DOHH2 (cell line): Measurements from ENCODE around the gene CERS6.

Experiments used
- H3F3A ChIP-seq: fragments of 200-600 bp; sonication (generic), shearing (Covaris generic); 2 replicates; pipeline ENCODE4 v1.6.0; 2016; ENCODE audit warnings: antibody characterized with exemption, mild to moderate bottlenecking; ENCODE audit not compliant: control insufficient read depth, insufficient read depth
- H3K27ac ChIP-seq: fragments of 200-600 bp; sonication (generic); 2 replicates; pipeline ENCODE4 v1.5.1; 2014; ENCODE audit warnings: low read depth, mild to moderate bottlenecking, low read length, moderate library complexity
- H3K27me3 ChIP-seq: fragments of 200-600 bp; sonication (generic); 2 replicates; pipeline ENCODE4 v1.6.1; 2014; ENCODE audit warnings: mild to moderate bottlenecking, low read length, mixed read lengths; ENCODE audit not compliant: control insufficient read depth
- H3K36me3 ChIP-seq: fragments of 200-600 bp; sonication (generic); 2 replicates; pipeline ENCODE4 v1.6.1; 2014; ENCODE audit warnings: mild to moderate bottlenecking, low read length, moderate library complexity, mixed read lengths; ENCODE audit not compliant: control insufficient read depth
- H3K4me1 ChIP-seq: fragments of 200-600 bp; sonication (generic); 2 replicates; pipeline ENCODE4 v1.6.1; 2014; ENCODE audit warnings: mild to moderate bottlenecking, low read length, mixed read lengths; ENCODE audit not compliant: control insufficient read depth
- H3K4me2 ChIP-seq: fragments of 200-600 bp; sonication (generic); 2 replicates; pipeline ENCODE4 v1.6.0; 2014; ENCODE audit warnings: mild to moderate bottlenecking, low read length, moderate library complexity
- H3K4me3 ChIP-seq: fragments of 200-600 bp; sonication (generic); 2 replicates; pipeline ENCODE4 v1.5.1; 2014; ENCODE audit warnings: mild to moderate bottlenecking, low read length, mixed read lengths
- H3K79me2 ChIP-seq: fragments of 200-600 bp; sonication (generic); 2 replicates; pipeline ENCODE4 v1.6.1; 2014; ENCODE audit warnings: mild to moderate bottlenecking, low read length, mixed read lengths; ENCODE audit not compliant: control insufficient read depth
- H3K9me2 ChIP-seq: fragments of 200-600 bp; sonication (generic); replicated peaks from 2 replicates; pipeline ENCODE4 v1.6.1; 2014; ENCODE audit warnings: mild to moderate bottlenecking, low read length, mixed read lengths; ENCODE audit not compliant: control insufficient read depth
- H3K9me3 ChIP-seq: fragments of 200-600 bp; sonication (generic); 2 replicates; pipeline ENCODE4 v1.6.1; 2014; ENCODE audit warnings: antibody characterized with exemption, low read length, mixed read lengths; ENCODE audit not compliant: control insufficient read depth, insufficient read depth
- H4K20me1 ChIP-seq: fragments of 200-600 bp; sonication (generic); 2 replicates; pipeline ENCODE4 v1.6.0; 2014; ENCODE audit warnings: low read depth, mild to moderate bottlenecking, antibody characterized with exemption, low read length, moderate library complexity; ENCODE audit not compliant: control insufficient read depth, insufficient read depth
- EZH2phosphoT487 ChIP-seq: fragments of 200-600 bp; sonication (generic); IDR thresholded peaks from 2 replicates; pipeline ENCODE4 v1.6.1; 2017; ENCODE audit warnings: borderline replicate concordance, mild to moderate bottlenecking, antibody characterized with exemption, low read length, moderate library complexity, mixed read lengths
- TF ChIP-seq, protein P1 (sequence below): fragments of 200-600 bp; sonication (generic); IDR thresholded peaks from one replicate; pipeline ENCODE4 v1.5.1; 2014; ENCODE audit warnings: antibody characterized with exemption, mild to moderate bottlenecking, low read depth, low read length; ENCODE audit not compliant: poor library complexity, severe bottlenecking

CERS6 gene

DNA sequence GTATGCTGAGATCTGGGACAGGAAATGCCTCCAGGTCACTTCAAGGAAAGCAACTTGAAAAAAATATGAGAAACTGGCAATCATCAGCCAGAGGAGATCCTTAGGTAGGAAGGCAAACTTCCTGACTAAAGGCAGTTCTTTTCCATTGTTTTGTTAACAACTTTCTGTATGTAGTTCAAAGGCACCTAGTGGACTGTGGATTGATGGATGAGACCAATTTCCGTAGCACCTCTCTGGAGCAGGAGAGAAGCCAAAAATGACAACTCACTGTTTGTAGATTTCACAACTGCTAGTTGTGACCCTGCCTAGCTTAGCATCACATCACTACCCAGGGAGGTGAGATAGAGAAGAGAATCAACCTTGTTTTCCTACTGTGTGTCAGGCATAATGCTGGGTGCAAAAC lies 324.6 kb downstream of the CERS6 start:
- H3K9me3 ChIP-seq = no peaks in the 10 kb centered on the region
- no peaks in the 10 kb centered on the region for H3K36me3 ChIP-seq
- no peaks in the 10 kb centered on the region for H4K20me1 ChIP-seq
- no peaks in the 10 kb centered on the region for H3K4me1 ChIP-seq
- H3K4me2 ChIP-seq = no peak overlapping the region
- peaks cover 5% of the 10 kb centered on the region; the same call in 1 of the 2 replicates for H3K27me3 ChIP-seq
- no peaks in the 10 kb centered on the region for H3K9me2 ChIP-seq
- H3K4me3 ChIP-seq = no peak overlapping the region
- H3F3A ChIP-seq = no peaks in the 10 kb centered on the region
- no peak for TF ChIP-seq EZH2phosphoT487
- TF ChIP-seq, protein P1, sequence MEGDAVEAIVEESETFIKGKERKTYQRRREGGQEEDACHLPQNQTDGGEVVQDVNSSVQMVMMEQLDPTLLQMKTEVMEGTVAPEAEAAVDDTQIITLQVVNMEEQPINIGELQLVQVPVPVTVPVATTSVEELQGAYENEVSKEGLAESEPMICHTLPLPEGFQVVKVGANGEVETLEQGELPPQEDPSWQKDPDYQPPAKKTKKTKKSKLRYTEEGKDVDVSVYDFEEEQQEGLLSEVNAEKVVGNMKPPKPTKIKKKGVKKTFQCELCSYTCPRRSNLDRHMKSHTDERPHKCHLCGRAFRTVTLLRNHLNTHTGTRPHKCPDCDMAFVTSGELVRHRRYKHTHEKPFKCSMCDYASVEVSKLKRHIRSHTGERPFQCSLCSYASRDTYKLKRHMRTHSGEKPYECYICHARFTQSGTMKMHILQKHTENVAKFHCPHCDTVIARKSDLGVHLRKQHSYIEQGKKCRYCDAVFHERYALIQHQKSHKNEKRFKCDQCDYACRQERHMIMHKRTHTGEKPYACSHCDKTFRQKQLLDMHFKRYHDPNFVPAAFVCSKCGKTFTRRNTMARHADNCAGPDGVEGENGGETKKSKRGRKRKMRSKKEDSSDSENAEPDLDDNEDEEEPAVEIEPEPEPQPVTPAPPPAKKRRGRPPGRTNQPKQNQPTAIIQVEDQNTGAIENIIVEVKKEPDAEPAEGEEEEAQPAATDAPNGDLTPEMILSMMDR = no peak
- H3K79me2 ChIP-seq = no peaks in the 10 kb centered on the region
- H3K27ac ChIP-seq = no peak overlapping the region

DNA sequence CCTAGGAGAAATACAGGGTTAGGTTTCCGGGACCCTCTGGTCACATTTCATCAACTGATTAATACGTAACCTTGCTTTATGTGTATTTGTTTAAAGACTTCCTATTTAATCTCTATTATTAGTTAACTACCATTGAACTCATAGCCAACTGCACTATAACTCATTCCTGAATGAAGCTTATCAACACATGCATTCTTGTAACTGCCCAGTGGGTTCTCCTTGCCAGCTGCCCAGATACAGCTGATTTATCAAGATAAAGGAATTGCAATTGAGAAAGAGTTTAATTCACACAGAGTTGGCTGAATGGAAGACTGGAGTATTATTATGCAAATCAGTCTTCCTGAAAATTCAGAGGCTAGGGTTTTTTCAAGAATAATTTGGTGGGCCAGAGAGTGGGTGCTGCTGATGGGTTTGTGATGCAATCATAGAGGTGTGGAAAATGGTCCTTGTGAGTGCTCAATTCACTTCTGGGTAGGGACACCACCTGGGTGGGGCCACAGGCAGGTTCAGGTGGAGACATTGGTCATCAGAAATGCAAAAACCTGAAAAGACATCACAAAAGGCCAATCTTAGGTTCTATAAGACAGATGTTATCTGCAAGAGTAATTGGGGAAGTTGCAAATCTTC lies 325.2 kb downstream of the CERS6 start:
- H3K4me1 ChIP-seq = no peaks in the 10 kb centered on the region
- no peak overlapping the region for H3K4me3 ChIP-seq
- no peaks in the 10 kb centered on the region for H3K9me3 ChIP-seq
- H3K27me3 ChIP-seq = peaks cover 3% of the 10 kb centered on the region; the same call in 1 of the 2 replicates
- no peak overlapping the region for H3K27ac ChIP-seq
- H4K20me1 ChIP-seq = no peaks in the 10 kb centered on the region
- H3K36me3 ChIP-seq = no peaks in the 10 kb centered on the region
- H3K4me2 ChIP-seq = no peak overlapping the region
- TF ChIP-seq EZH2phosphoT487 = no peak
- TF ChIP-seq, protein P1 = no peak
- no peaks in the 10 kb centered on the region for H3K9me2 ChIP-seq
- no peaks in the 10 kb centered on the region for H3F3A ChIP-seq
- H3K79me2 ChIP-seq = no peaks in the 10 kb centered on the region

DNA sequence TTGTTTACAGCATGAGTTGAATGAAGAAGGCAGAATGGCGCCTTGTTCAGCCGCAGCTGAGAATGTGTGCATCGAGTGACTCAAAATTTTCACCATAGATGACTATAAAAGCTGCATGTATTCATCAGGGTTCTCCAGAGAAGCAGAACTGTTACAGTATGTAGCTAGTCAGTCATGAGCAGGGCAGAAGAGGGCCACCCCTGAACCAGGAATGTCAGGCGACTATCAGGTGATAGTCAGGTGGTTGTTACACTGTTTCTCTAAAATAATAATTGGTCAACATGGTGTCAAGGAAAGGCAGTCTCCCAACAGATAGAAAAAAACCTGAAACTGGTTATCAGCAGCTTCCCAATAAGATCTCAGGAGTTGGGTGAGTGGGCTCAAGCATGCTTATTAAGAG lies 326.2 kb downstream of the CERS6 start:
- Histone ChIP-seq H3K36me3 (no peaks in the 10 kb centered on the region), H3K4me2 (no peak overlapping the region), H3K4me3 (no peak overlapping the region), H4K20me1 (no peaks in the 10 kb centered on the region), H3K27me3 (peaks cover 3% of the 10 kb centered on the region; the same call in 1 of the 2 replicates), H3K79me2 (no peaks in the 10 kb centered on the region), H3K27ac (no peak overlapping the region), H3K9me3 (no peaks in the 10 kb centered on the region), H3K9me2 (no peaks in the 10 kb centered on the region), H3F3A (no peaks in the 10 kb centered on the region), H3K4me1 (no peaks in the 10 kb centered on the region)
- no peak for TF ChIP-seq EZH2phosphoT487
- TF ChIP-seq, protein P1 = no peak
